ENCODE results near the gene P4HA1. TPM values are rescaled to one million over a fixed set of nuclear protein-coding genes. Genes with fewer than 3 reads are reported as not detected.

The P4HA1 gene
- total and polyA plus RNA-seq, 9 of the 15 experiments (the other 6 are each of a cell fraction or from before 2014, with no cell fraction given), result 20.2 to 177 (median 28.6) TPM

GRCh38 chr10:73093922-73094850 lies 2.5 kb downstream of the P4HA1 start (continued):
- TF ChIP-seq ZBTB40 (IDR thresholded peaks at IDR 0.05), result 0 out of 2 replicates have a peak, but pooled peaks have one; percentile 30
- TF ChIP-seq ZBTB40 (CRISPR knock-in tag; IDR thresholded peaks at IDR 0.05), result no peak
- no peak for TF ChIP-seq ZNF764 (CRISPR knock-in tag; IDR thresholded peaks at IDR 0.05; ENCODE audit: low read depth)
- TF ChIP-seq C11orf30 (IDR thresholded peaks at IDR 0.05; ENCODE audit: low read depth), result no peak
- no peak for TF ChIP-seq BCLAF1 (IDR thresholded peaks at IDR 0.05; ENCODE audit: borderline replicate concordance in 1 of 2, control insufficient read depth in 1 of 2, low read depth in 2 of 2, low read length in 1 of 2)
- TF ChIP-seq SP2 (IDR thresholded peaks at IDR 0.05; ENCODE audit: extremely low read depth, low read depth, low read length, poor library complexity, severe bottlenecking), result no peak
- TF ChIP-seq HMG20A (CRISPR knock-in tag; conservative IDR thresholded peaks at IDR 0.05), result no peak
- TF ChIP-seq CREM (IDR thresholded peaks at IDR 0.05; ENCODE audit: low read depth), result 0 out of 2 replicates have a peak, but pooled peaks have one; percentile 35
- TF ChIP-seq NR2C2 (CRISPR knock-in tag; IDR thresholded peaks at IDR 0.05), result no peak
- TF ChIP-seq NR2C2 (tag; IDR thresholded peaks at IDR 0.05), result no peak
- TF ChIP-seq UBTF (IDR thresholded peaks at IDR 0.05; ENCODE audit: borderline replicate concordance in 1 of 2, low read depth in 2 of 2, low read length in 2 of 2), result no peak
